G401.6 (cell line): ENCODE data around the gene MEFV.
A peak's percentile ranks its signal among the peaks of the same experiment; 100 is the strongest.
"Not testable (repeated sequence)": the region's sequence is repeated elsewhere in the genome, so short reads cannot be mapped to it uniquely, and the experiment has no call there.

Experiments used
- FAIRE-seq: peaks from 2 replicates; lab custom pipeline; 2012; peaks lifted over from hg19 to GRCh38; lab: Jason Lieb, UNC

MEFV gene

GRCh38 chr16:3256146-3256865, at the start of gene MEFV:
MEFV (minus strand) TSS chr16:3256633; CDS start chr16:3256587, 46 bp downstream.
- no peak for FAIRE-seq

GRCh38 chr16:3306078-3306477, 49.6 kb upstream of the MEFV start:
- no peak for FAIRE-seq

GRCh38 chr16:3305109-3306068, 49.0 kb upstream of the MEFV start, which contains the start of the genes TIGD7 and ZNF75A:
TIGD7 (minus strand) TSS chr16:3305430; CDS start chr16:3300614, 4,816 bp downstream.
ZNF75A (plus strand) TSS chr16:3305497; CDS start chr16:3308429, 2,932 bp downstream.
- FAIRE-seq: peak; percentile 71

GRCh38 chr16:3304370-3304769, 47.9 kb upstream of the MEFV start:
- no peak for FAIRE-seq

- no peak for FAIRE-seq
Measured at GRCh38 chr16:3295783-3296182, 39.4 kb upstream of the MEFV start.

- FAIRE-seq: no peak
Measured at GRCh38 chr16:3295209-3295608, 38.8 kb upstream of the MEFV start.

GRCh38 chr16:3292604-3293003, 36.2 kb upstream of the MEFV start:
- no peak for FAIRE-seq

- FAIRE-seq: no peak
Measured at GRCh38 chr16:3289998-3290673, 33.7 kb upstream of the MEFV start.

GRCh38 chr16:3285131-3285530, 28.7 kb upstream of the MEFV start:
- no peak for FAIRE-seq

GRCh38 chr16:3283543-3284447, 27.4 kb upstream of the MEFV start:
- FAIRE-seq: no peak

- FAIRE-seq: peak; percentile 97
Measured at GRCh38 chr16:3282730-3283542, 26.5 kb upstream of the MEFV start, which contains the start of gene ZNF263. ZNF263 (plus strand) TSS chr16:3283491; CDS start chr16:3283819, 328 bp downstream.

GRCh38 chr16:3282103-3282729, 25.8 kb upstream of the MEFV start:
- FAIRE-seq: no peak

GRCh38 chr16:3281222-3281820, 24.9 kb upstream of the MEFV start:
- FAIRE-seq: no peak

- no peak for FAIRE-seq
Measured at GRCh38 chr16:3276679-3277078, 20.2 kb upstream of the MEFV start.

- no peak for FAIRE-seq
Measured at GRCh38 chr16:3274947-3275346, 18.5 kb upstream of the MEFV start.

GRCh38 chr16:3274490-3274889, 18.1 kb upstream of the MEFV start:
- FAIRE-seq: no peak

- not testable (repeated sequence) for FAIRE-seq
Measured at GRCh38 chr16:3271281-3271680, 14.8 kb upstream of the MEFV start.

- not testable (repeated sequence) for FAIRE-seq
Measured at GRCh38 chr16:3270718-3271117, 14.3 kb upstream of the MEFV start.

GRCh38 chr16:3268294-3268693, 11.9 kb upstream of the MEFV start:
- FAIRE-seq: no peak
